GM12874 (cell line): ENCODE data around the gene FLVCR2.

Experiments used
- CTCF ChIP-seq: IDR thresholded peaks from 2 replicates; pipeline ENCODE4 v1.5.1; 2011; ENCODE audit warnings: low read depth, mild to moderate bottlenecking, control low read depth, low read length, moderate library complexity; ENCODE audit not compliant: insufficient read depth

Gene FLVCR2

GRCh38 chr14:75578102-75578785 lies at the start of gene FLVCR2:
Gene FLVCR2, plus strand, starts transcription at chr14:75578620. Its CDS starts 353 bp downstream, at chr14:75578973.
- TF ChIP-seq CTCF: no peak

GRCh38 chr14:75531256-75531655 lies 47.2 kb upstream of the FLVCR2 start:
- no peak for TF ChIP-seq CTCF

GRCh38 chr14:75531660-75532317 lies 46.6 kb upstream of the FLVCR2 start:
- TF ChIP-seq CTCF: no peak

GRCh38 chr14:75533791-75534555 lies 44.4 kb upstream of the FLVCR2 start:
- no peak for TF ChIP-seq CTCF

GRCh38 chr14:75535164-75535898 lies 43.1 kb upstream of the FLVCR2 start:
- no peak for TF ChIP-seq CTCF

GRCh38 chr14:75537071-75537470 lies 41.3 kb upstream of the FLVCR2 start:
- TF ChIP-seq CTCF: no peak

- TF ChIP-seq CTCF: no peak
Observed at GRCh38 chr14:75539162-75539560, 39.3 kb upstream of the FLVCR2 start.
